Tibial nerve (tissue), 4 donors: Measurements from ENCODE around the gene SYNJ2.

ENCODE experiments used
- CTCF ChIP-seq, 5 experiments: fragments of 200-600 bp in 3 of 5; fragments of 450-650 bp in 2 of 5; sonication (generic) in 3 of 5; IDR thresholded peaks; one replicate each; pipeline ENCODE4 v1.5.1; 2016 to 2019; ENCODE audit warnings: antibody characterized with exemption in 5 of 5, mild to moderate bottlenecking in 3 of 5, moderate library complexity in 2 of 5
- EP300 ChIP-seq, 2 donors: sonication (generic); formaldehyde crosslinking; IDR thresholded peaks; one replicate each; pipeline ENCODE4 v1.6.1; 2017; ENCODE audit warnings: antibody characterized with exemption in 2 of 2, mild to moderate bottlenecking in 1 of 2

GRCh38 chr6:158029668-158030230, 48.1 kb downstream of the SYNJ2 start:
- no peak for TF ChIP-seq EP300 (IDR thresholded peaks at IDR 0.05)
- TF ChIP-seq CTCF (IDR thresholded peaks at IDR 0.05) = no peak
